ENCODE data around the gene PGGT1B. TPM values are rescaled to one million over a fixed set of nuclear protein-coding genes. Genes with fewer than 3 reads are reported as not detected.

Gene PGGT1B
- total RNA-seq, 1 donor from 2014 or later: 5.6 TPM

GRCh38 chr5:115304496-115304895 is 41.8 kb upstream of the PGGT1B start:
- Histone ChIP-seq H3K27ac (no peak overlapping the region), H3K4me3 (no peak overlapping the region), H3K9me3 (no peaks in the 10 kb centered on the region), H3K4me1 (no peaks in the 10 kb centered on the region), H3K27me3 (no peaks in the 10 kb centered on the region), H3K36me3 (no peaks in the 10 kb centered on the region)
- TF ChIP-seq POLR2AphosphoS5 (IDR thresholded peaks at IDR 0.05; ENCODE audit: insufficient read depth in 1 of 2, low read depth in 1 of 2): no peak
- no peak for TF ChIP-seq POLR2A (IDR thresholded peaks at IDR 0.05)
- intact Hi-C loops (cut with DNase I): no loop called here
- DNase-seq (ENCODE audit: extremely low spot score in 2 of 2): no peak

GRCh38 chr5:115298811-115299210 is 36.1 kb upstream of the PGGT1B start:
- no peak for DNase-seq (ENCODE audit: extremely low spot score in 2 of 2)
- intact Hi-C loops (cut with DNase I): no loop called here
- Histone ChIP-seq H3K9me3 (no peaks in the 10 kb centered on the region), H3K27ac (no peak overlapping the region), H3K4me1 (peaks cover 12% of the 10 kb centered on the region), H3K27me3 (no peaks in the 10 kb centered on the region), H3K4me3 (no peak overlapping the region), H3K36me3 (no peaks in the 10 kb centered on the region)
- TF ChIP-seq POLR2A (IDR thresholded peaks at IDR 0.05) (no peak), POLR2AphosphoS5 (IDR thresholded peaks at IDR 0.05; ENCODE audit: insufficient read depth in 1 of 2, low read depth in 1 of 2) (no peak), CTCF (IDR thresholded peaks at IDR 0.05) (no peak)

GRCh38 chr5:115297031-115297430 is 34.4 kb upstream of the PGGT1B start:
- Histone ChIP-seq H3K27ac (no peak overlapping the region), H3K27me3 (no peaks in the 10 kb centered on the region), H3K4me1 (peaks cover 12% of the 10 kb centered on the region), H3K36me3 (no peaks in the 10 kb centered on the region), H3K4me3 (peak overlapping the region; percentile 88 to 96), H3K9me3 (no peaks in the 10 kb centered on the region)
- DNase-seq (ENCODE audit: extremely low spot score in 2 of 2): no peak
- TF ChIP-seq CTCF (IDR thresholded peaks at IDR 0.05) (no peak), POLR2AphosphoS5 (IDR thresholded peaks at IDR 0.05; ENCODE audit: insufficient read depth in 1 of 2, low read depth in 1 of 2) (no peak), POLR2A (IDR thresholded peaks at IDR 0.05) (no peak)
- intact Hi-C loops (cut with DNase I): no loop called here

GRCh38 chr5:115296124-115297022 is 33.7 kb upstream of the PGGT1B start, which contains the start of gene CCDC112:
Gene CCDC112 (minus strand): TSS chr5:115296654. CDS start chr5:115296543, 111 bp downstream.
- H3K4me3 ChIP-seq: peak within 1 kb of the TSS; percentile 88 to 96
- no peaks in the 10 kb centered on the region for H3K36me3 ChIP-seq
- H3K4me1 ChIP-seq: peaks cover 12% of the 10 kb centered on the region
- no peak for DNase-seq (ENCODE audit: extremely low spot score in 2 of 2)
- no peaks in the 10 kb centered on the region for H3K9me3 ChIP-seq
- H3K27ac ChIP-seq: peak within 1 kb of the TSS; percentile 60
- intact Hi-C loops (cut with DNase I): no loop called here
- H3K27me3 ChIP-seq: no peaks in the 10 kb centered on the region
- TF ChIP-seq POLR2AphosphoS5 (IDR thresholded peaks at IDR 0.05; ENCODE audit: insufficient read depth in 1 of 2, low read depth in 1 of 2) (peak in 1 of 2 donors; percentile 35), CTCF (IDR thresholded peaks at IDR 0.05) (no peak)

GRCh38 chr5:115295777-115296123 is 33.1 kb upstream of the PGGT1B start:
- TF ChIP-seq POLR2AphosphoS5 (IDR thresholded peaks at IDR 0.05; ENCODE audit: insufficient read depth in 1 of 2, low read depth in 1 of 2): no peak
- TF ChIP-seq CTCF (IDR thresholded peaks at IDR 0.05): no peak
- no peak for TF ChIP-seq POLR2A (IDR thresholded peaks at IDR 0.05)
- peak overlapping the region; percentile 88 to 96 for H3K4me3 ChIP-seq
- peak overlapping the region; percentile 60 for H3K27ac ChIP-seq
- DNase-seq (ENCODE audit: extremely low spot score in 2 of 2): no peak
- H3K4me1 ChIP-seq: peaks cover 12% of the 10 kb centered on the region
- intact Hi-C loops (cut with DNase I): no loop called here
- H3K9me3 ChIP-seq: no peaks in the 10 kb centered on the region
- H3K27me3 ChIP-seq: no peaks in the 10 kb centered on the region
- H3K36me3 ChIP-seq: no peaks in the 10 kb centered on the region
